GM13976 (cell line): Measurements from ENCODE around the gene CDH13.

Experiments used
- DNase-seq: peaks from one replicate; pipeline ENCODE4 v3.0.0; 2012; ENCODE audit warnings: low spot score
- in situ Hi-C: fragments of 300-500 bp; cut with MboI; formaldehyde crosslinking; loops from one replicate; pipeline ENCODE4 v1.12.0; 2022; ENCODE audit warnings: low sequenced_read_pairs, mixed read lengths, inconsistent platforms; ENCODE audit not compliant: unreplicated experiment
- TF ChIP-seq, protein P1 (sequence below): IDR thresholded peaks from 2 replicates; pipeline ENCODE4 v1.5.1; 2012; ENCODE audit warnings: borderline replicate concordance, mild to moderate bottlenecking; ENCODE audit not compliant: insufficient read depth; ENCODE audit errors: extremely low read depth, missing control alignments, control extremely low read depth

The CDH13 gene

DNA sequence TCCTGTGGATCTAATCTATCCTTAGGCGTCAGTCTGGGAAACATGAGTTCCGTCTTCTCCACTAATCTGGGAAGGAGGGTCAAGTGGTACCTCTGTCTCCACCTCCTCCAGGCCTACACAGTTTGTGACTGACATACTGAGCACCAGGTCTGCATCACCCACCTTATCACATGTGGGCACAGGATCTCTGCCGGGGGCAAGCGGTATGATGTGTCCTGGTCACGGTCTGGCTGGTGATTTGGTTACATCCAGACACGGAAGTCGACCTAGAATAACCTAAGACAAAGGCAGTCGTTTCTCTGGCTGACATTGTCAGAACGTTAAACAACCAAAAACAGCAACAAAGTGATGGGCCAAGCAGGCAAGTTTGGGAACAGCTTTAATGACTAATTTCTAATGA is 1098.5 kb downstream of the CDH13 start:
- TF ChIP-seq, protein P1, sequence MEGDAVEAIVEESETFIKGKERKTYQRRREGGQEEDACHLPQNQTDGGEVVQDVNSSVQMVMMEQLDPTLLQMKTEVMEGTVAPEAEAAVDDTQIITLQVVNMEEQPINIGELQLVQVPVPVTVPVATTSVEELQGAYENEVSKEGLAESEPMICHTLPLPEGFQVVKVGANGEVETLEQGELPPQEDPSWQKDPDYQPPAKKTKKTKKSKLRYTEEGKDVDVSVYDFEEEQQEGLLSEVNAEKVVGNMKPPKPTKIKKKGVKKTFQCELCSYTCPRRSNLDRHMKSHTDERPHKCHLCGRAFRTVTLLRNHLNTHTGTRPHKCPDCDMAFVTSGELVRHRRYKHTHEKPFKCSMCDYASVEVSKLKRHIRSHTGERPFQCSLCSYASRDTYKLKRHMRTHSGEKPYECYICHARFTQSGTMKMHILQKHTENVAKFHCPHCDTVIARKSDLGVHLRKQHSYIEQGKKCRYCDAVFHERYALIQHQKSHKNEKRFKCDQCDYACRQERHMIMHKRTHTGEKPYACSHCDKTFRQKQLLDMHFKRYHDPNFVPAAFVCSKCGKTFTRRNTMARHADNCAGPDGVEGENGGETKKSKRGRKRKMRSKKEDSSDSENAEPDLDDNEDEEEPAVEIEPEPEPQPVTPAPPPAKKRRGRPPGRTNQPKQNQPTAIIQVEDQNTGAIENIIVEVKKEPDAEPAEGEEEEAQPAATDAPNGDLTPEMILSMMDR: no peak
- DNase-seq: no peak
- in situ Hi-C loops: no loop called here

DNA sequence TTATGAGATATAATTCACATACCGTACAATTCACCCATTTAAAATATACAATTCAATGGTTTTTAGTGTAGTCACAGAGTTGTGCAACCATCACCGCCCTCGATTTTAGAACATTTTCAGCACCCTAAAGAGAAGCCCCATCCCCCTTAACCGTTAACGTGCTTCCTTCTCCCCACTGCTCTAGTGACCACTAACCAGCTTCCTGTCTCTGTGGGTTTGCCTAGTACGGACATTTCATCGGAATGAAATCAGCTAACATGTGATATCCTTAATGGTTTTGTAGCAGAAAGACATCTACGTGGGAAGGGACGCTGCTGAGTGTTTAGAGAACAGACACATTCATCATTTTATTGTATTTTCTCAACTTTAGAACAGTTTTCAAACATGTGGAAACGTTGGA is 1100.2 kb downstream of the CDH13 start:
- TF ChIP-seq, protein P1: no peak
- no peak for DNase-seq

DNA sequence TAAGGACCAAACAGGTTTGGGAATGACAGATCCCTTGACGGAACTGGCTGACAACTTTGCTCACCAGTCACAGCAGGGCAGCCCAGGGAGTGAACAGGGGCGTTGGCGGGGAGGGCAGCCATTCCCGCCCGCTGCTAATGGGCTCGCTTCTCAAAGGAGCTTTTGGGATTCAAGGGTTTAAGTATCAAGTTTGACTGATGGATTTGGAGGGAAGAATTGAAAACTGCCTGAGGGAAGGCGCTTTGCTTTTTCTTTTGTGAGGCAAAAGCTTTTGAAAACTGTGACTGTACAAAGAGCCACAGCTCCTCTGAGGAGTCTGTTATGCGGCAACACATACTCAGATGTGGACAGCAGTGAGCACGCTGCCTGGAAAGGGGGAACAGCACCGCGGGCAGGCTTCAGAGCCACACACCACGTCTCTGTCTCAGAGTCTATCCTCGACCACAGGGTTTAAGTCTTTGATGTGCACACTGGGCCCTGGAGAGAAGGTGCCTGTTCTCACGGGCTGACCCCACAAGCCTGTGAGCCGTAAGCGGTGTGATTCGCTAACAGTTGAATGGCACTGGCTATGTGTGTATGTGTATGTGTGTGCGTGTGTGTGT is 1101.1 kb downstream of the CDH13 start:
- TF ChIP-seq, protein P1: no peak
- DNase-seq: no peak
- in situ Hi-C loops: no loop called here

More for the DNA sequence above, 1100.2 kb downstream of the CDH13 start:
- in situ Hi-C loops: no loop called here

DNA sequence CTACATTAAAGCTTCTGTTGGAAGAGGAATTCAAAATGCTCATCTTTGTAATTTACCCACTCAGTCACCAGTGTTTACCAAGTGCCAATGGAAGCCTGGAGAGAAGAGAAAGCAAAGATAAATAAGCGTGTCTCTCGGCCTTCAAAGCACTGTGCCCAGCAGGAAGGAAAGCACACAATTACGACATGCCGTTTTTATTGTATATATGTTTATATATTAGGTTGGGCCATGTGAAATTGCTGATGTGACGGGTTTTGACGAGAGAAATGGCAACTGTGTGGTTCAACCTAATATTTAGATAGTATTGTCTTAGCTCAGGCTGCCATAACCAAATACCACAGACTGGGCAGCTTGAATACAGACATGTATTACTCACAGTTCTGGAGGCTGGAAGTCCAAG is 1101.7 kb downstream of the CDH13 start:
- in situ Hi-C loops: no loop called here
- TF ChIP-seq, protein P1: no peak
- no peak for DNase-seq

DNA sequence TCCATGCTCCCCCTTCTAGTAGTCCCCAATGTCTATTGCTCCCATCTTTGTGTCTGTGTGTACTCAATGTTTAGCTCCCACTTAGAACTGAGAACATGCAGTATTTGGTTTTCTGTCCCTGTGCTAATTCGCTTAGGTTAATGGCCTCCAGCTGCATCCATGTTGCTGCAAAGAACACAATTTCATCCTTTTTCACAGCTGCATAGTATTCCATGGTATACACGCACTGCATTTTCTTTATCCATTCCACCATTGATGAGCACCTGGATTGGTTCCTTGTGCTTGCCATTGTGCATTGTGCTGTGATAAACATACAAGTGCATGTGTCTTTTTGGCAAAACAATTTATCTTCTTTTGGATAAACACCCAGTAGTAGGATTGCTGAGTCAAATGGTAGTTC is 1104.0 kb downstream of the CDH13 start:
- DNase-seq: no peak
- TF ChIP-seq, protein P1: no peak
- in situ Hi-C loops: no loop called here

DNA sequence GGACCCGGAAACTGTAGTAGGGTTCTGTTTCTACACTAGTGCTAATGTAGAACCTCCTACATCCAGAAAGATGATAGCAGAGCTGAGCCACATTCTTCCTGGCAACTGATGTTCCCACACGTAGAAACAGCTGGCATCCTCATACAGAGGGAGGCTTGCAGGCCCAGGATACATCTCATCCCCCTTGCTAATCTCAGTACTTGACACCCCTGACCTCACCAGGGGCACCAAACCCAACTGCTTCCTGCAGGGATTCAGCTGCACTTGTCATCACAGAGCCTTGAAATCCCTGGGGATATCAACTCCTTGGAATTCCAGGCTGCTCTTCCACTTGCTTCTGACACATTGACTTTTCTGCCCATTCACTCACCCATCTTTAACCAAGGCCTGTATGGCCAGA is 1105.8 kb downstream of the CDH13 start:
- TF ChIP-seq, protein P1: no peak
- in situ Hi-C loops: no loop called here
- no peak for DNase-seq
